Activated T-cell treated with anti-CD3 and anti-CD28 coated beads for 1 hour (primary cell): ENCODE results near the gene RAG1.
"Not testable (repeated sequence)": the region's sequence is repeated elsewhere in the genome, so short reads cannot be mapped to it uniquely, and the experiment has no call there.

Experiments
- DNase-seq: peaks from one replicate; pipeline ENCODE4 v3.0.0-alpha.2; 2020; ENCODE audit warnings: low read depth

Gene RAG1

DNA sequence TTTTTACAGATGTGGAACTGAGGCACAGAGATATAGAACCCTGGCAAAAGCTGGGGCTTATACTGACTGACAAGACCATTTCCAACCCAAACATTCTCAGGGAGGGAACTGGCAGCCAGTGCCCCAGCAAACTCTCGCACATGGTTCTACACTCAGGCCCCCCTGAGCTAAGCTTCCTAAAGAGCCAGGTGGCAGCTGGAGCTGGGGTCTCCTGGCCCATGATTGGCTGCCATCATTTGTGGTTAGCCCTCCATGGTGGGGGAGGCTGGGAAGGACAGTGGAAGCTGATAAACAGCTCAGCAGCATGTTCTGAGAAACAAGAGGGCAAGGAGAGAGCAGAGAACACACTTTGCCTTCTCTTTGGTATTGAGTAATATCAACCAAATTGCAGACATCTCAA lies at the start of gene RAG1:
Gene RAG1 (plus strand): TSS at position 314 of the 400 bp plus-strand sequence. CDS start 5,298 bp downstream, outside the sequence.
- DNase-seq, result no peak

DNA sequence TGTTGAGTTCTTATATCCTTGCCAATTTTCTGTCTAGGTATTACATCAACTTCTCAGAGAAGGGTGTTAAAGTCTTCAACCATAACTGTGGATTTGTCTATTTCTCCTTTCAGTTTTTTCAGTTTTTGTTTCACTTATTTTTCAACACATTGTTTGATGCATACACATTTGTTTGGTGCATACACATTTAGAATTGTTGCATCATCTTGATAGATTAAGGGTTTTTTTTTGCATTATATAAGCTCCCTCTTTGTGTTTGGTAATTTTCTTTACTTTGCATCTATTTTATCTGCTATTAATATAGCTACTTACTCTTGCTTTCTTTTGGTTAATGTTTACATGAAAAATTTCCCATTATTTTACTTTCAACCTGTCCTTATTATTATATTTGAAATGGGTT lies 37.0 kb upstream of the RAG1 start:
- DNase-seq, result no peak

DNA sequence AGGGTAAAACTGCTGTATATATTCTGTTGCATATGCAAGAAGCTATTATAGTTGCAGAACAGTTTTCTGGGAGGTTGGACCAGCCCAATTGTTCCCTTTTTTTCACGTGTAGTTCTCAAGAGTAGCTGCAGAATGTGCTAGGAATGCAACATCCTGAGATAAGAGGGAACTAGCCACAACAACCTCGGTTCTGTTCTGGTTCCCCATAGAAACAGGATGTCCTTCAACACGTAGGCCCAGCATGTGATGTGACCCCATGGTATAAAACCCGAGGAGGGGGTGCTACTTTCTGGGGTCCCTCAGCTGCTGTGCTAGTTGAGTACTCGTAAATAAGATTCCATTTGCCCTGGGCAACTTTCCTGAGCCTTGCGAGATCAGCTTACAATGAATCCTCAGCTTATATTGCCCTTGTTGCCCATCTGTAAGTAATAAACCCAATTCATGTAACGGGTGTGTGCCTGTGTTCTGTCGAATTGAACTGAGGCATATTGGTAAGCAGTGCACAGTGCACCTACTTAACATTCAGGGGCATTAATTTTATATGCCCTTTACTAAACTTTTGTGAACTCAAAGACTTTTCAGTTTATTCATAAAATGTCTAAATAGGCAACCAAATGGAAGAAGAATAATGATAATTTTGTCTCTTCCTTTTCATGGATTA lies 34.7 kb upstream of the RAG1 start:
- DNase-seq, result no peak

DNA sequence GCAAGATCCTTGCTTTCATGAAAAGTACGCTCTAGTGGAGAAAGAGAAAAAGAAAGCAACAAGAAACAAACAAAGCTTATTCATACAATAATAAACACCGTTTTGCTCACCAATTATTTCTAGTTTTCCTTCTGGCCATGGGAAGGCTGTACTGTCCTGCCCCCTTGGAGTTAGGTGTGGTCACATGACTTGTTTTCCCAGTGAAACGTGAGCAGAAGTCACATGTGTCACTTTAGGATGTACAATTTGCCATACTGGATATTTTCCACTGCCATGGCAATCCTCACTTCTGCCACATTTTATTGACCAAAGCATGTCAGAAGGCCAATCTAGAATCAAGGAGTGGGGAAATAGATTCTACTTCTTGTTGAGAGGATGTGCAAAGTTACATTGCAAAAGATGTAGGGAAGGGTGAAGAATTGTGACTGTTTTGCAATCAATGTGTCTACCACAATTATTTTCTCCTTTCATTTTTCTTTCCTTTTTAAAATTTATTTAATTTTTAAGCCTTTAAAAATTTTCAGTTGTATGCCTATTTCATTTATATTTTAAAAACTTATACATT lies 33.4 kb upstream of the RAG1 start:
- no peak for DNase-seq

DNA sequence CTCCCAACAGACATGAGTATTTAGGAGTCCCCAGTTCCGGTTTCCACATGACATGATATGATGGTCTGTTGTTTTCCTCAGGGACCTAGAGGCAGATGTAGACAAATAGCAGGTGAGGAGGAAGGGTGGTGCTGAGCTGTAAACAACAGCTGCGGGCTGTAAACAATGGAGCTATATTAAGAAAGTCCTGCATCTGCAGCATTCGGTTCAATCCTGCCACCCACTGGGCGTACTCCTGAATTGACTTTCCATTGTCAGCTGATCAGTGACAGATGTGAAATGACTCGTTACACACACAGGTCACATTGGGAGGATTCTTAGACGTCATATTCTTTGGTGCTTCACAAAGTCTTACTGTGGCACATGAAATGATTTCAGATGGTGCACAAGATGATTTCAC lies 26.8 kb upstream of the RAG1 start:
- DNase-seq, result no peak

DNA sequence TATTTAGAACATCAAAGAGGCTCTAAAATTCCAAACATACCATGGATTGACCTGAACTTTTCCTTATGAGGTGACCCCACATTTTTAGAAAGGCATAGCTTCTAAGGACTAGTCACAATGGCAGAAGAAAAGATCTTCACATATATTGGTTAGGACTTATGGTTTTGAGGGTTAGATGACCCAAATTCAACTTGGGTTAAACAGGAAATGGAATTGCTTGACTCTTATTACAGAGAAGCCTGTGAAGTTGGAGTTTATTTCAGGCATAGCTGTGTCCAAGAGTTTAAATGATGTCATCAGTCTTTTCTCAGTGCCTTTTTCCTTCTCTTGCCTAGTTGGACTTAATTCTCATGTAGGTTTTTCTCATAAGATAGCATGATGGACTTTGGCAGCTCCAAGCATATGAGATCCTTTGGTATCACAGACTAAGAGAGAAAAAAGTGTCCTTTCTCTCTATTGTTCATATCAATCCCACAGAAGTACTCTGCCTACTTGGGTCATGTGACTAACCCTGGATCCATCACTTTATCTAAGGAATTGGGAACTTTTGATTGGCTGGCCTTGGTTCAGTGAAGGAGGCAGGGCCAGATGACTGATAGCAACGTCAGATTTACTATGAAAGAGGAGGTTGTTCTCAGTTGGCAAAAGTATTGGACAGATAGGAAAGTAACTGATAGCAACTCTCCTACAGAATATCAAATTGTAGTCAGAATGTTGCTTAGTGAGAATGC lies 17.3 kb upstream of the RAG1 start:
- DNase-seq, result no peak

DNA sequence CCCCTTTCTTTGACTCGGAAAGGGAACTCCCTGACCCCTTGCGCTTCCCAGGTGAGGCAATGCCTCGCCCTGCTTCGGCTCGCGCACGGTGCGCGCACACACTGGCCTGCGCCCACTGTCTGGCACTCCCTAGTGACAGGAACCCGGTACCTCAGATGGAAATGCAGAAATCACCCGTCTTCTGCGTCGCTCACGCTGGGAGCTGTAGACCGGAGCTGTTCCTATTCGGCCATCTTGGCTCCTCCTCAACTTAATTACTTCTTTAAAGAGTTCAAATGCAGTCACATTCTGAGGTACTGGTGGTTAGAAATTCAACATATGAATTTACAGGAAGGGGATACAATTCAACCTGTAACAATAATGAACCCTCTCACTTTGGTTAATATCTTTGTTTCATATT lies 10.4 kb upstream of the RAG1 start:
- DNase-seq, result not testable (repeated sequence)

DNA sequence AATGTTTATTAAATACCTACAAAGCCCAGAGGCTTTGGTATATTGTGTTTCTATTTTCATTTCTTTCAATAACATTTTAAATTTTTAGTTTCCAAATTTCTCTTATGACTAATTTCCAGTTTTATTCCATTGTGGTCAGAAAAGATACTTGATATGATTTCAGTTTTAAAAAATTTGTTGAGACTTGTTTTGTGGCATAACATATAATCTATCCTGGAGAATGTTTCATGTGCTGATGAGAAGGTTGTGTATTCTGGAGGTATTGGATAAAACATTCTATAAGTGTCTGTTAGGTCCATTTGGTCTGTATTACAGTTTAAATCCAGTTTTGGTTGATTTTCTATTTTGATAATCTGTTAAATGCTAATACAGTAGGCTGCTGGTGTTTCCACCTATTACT lies 9.8 kb upstream of the RAG1 start:
- no peak for DNase-seq

DNA sequence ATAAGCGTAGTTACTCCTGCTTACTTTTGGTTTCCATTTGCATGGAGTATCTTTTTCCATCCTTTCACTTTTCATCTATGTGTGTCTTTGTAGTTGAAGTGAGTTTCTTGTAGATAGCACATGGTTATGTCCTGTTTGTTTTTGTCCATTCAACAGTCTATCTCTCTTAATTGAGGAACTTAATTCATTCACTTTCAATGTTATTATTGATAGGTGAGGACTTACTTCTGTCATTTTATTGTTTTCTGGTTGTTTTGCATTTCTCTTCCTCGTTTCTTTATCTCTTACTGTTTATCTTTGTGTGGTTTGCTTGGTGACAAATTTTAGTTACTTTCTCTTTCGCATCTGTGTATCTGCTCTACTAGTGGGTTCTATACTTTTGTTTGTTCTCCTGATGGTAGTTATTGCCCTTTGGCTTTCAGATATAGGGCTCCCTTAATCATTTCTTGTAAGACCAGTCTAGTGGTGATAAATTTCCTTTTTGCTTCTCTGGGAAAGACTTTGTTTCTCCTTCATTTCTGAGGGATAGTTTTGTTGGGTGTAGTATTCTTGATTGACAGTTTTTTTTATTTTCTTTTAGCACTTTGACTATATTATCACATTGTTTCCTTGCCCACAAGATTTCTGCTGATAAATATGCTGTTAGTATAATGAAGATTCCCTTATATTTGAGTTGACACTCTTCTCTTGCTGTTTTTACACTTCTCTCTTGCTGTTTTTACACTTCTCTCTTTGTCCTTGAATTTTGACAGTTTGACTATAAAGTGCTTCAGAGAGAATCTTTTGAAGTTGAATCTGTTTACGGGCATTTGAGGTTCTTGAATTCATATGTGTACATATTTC lies 9.0 kb upstream of the RAG1 start:
- DNase-seq, result no peak

DNA sequence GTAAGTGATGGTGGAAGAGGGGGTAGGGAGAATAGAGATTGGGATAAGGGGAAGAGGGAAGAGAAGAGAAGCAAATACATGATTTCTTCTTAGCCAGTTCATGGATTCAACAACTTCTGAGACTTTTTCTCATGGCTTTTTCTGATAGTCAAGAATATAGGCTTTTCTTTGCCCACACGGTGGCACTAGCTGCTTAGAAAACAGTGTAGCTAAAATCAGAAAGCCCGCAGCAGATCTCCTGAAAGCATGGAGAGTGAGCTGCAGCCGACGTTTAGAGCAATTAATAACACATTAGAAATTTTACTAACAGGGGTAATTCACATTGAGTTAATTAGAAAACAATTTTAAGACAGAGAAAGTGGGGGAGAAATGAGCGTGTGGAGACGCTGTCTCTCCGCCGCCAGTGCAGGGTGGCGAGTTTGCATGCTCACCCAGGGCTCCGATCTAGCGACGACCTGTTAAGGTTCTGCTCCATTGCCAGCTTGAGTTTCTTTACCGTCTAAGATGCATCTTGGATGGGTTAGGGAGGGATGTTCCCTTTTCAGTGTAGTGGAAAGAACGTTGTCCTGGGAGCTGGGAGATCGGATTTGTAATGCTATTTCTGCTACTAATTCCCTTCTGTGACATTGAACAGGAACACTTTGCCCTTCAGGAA lies 3.3 kb upstream of the RAG1 start:
- peak; percentile 17 for DNase-seq

DNA sequence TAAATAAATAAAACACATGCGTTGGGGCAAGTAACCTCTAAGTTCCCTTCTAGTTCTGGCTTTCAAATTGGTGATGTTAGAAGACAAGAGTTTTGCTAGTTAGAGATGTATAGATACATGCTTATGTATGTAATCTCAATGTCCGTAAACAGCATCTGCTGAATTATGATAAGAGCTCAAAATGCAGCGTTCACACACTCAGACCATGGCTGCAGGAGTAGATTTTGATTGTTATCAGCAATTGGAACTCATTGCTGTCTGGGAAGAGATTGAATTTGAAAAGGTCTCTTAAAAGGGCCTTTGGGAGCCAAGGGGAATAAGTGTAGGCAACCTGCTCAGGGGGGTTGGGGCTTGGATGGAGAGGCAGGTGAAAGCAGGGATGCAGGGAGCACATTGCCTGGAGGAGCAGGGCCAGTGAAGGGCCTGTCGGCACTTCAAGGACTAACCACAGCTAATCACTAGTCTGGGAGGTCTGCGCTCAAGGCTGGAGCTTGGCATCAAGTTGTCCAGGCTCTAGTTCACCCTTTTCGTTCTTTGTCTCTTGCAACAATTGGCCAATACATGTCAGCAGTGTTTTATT lies 2.7 kb upstream of the RAG1 start:
- no peak for DNase-seq

DNA sequence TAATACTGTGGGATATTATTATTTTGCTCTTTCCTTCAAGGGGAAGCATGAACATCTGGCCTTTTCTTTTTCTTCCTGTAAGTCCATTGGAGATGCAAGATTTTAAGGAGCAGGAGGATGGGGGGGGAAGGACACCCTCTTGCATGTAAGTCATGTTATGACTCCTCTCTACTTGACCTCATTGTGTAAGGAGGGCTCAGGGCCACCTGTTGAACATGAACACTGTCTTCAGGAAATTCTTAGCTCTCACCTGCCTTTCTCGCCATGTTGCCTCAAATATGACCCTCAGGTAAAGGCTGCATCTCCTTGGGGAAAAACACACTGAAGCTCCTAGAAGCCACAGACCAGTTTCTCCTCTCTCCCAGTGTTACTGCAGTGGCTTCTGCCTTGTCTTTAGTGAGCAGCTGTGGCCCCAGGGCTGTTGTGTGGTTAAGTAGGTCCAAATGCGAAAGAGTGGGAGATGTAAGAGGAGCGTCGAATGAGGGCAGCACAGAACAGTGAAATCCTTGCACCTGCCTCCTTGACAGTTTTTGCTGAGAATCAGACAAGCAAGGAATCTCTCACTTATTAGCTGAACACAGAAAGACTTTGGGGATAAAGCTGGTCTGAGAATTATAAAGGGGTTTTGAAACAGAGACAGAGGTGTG lies 1.3 kb upstream of the RAG1 start:
- DNase-seq, result no peak

DNA sequence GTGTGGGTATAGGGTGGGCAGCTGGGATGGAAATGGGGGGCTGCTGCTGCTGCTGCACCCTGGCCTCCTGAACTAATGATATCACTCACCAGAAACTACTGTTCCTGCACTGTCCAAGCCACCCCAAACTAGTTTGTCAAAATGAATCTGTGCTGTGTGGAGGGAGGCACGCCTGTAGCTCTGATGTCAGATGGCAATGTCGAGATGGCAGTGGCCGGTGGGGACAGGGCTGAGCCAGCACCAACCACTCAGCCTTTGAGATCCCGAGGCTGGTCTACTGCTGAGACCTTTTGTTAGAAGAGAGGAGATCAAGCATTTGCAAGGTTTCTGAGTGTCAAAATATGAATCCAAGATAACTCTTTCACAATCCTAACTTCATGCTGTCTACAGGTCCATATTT lies 1.3 kb downstream of the RAG1 start:
- no peak for DNase-seq

DNA sequence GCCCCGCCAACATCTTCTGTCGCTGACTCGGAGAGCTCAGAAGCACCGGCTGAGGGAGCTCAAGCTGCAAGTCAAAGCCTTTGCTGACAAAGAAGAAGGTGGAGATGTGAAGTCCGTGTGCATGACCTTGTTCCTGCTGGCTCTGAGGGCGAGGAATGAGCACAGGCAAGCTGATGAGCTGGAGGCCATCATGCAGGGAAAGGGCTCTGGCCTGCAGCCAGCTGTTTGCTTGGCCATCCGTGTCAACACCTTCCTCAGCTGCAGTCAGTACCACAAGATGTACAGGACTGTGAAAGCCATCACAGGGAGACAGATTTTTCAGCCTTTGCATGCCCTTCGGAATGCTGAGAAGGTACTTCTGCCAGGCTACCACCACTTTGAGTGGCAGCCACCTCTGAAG lies 6.7 kb downstream of the RAG1 start:
- DNase-seq, result no peak

DNA sequence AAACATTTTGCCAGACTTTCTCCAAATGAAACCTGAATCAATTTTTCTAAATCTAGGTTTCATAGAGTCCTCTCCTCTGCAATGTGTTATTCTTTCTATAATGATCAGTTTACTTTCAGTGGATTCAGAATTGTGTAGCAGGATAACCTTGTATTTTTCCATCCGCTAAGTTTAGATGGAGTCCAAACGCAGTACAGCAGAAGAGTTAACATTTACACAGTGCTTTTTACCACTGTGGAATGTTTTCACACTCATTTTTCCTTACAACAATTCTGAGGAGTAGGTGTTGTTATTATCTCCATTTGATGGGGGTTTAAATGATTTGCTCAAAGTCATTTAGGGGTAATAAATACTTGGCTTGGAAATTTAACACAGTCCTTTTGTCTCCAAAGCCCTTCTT lies 9.6 kb downstream of the RAG1 start:
- no peak for DNase-seq

DNA sequence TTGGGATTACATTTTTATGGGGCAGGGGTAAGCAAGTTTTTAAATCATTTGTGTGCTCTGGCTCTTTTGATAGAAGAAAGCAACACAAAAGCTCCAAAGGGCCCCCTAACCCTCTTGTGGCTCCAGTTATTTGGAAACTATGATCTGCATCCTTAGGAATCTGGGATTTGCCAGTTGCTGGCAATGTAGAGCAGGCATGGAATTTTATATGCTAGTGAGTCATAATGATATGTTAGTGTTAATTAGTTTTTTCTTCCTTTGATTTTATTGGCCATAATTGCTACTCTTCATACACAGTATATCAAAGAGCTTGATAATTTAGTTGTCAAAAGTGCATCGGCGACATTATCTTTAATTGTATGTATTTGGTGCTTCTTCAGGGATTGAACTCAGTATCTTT lies 10.1 kb downstream of the RAG1 start:
- no peak for DNase-seq

DNA sequence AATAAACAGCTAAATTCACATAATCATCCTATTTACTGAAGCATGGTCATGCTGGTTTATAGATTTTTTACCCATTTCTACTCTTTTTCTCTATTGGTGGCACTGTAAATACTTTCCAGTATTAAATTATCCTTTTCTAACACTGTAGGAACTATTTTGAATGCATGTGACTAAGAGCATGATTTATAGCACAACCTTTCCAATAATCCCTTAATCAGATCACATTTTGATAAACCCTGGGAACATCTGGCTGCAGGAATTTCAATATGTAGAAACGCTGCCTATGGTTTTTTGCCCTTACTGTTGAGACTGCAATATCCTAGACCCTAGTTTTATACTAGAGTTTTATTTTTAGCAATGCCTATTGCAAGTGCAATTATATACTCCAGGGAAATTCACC lies 10.7 kb downstream of the RAG1 start:
- no peak for DNase-seq

DNA sequence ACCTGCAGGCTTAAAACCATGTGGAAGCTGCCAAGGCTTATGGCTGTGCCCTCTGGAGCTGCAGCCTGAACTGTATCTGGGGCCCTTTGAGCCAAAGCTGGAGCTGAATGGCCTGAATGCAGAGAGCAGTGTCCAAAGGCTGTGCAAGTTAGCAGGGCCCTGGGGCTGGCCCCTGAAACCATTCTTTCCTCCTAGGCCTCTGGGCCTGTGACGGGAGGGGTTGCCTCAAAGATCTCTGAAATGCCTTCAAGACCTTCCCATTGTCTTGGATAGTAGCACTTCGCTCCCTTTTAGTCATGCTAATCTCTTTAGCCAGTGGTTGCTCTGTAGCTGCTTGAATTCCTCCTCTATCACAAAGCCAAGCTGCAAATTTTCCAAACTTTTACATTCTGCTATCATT lies 13.7 kb downstream of the RAG1 start:
- DNase-seq, result no peak

DNA sequence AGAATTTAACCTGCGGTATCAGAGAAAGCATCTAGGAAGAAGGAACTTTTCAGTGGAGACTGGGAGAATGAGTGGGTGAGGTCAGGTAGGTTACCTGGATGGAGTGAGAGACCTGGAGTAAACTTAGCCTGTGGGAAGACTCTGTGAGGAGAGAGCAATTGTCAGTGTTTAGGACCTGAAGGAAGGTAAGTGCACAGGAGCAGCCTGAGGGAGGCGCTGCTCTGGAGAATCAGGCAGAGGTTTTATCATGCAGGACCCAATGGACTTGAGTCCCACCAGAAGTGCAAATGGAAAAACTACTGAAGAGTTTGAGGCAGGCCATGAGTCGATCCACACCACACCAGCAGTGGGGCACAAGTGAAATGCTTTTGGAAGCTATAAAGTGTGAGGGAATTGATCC lies 15.9 kb downstream of the RAG1 start:
- DNase-seq, result no peak

DNA sequence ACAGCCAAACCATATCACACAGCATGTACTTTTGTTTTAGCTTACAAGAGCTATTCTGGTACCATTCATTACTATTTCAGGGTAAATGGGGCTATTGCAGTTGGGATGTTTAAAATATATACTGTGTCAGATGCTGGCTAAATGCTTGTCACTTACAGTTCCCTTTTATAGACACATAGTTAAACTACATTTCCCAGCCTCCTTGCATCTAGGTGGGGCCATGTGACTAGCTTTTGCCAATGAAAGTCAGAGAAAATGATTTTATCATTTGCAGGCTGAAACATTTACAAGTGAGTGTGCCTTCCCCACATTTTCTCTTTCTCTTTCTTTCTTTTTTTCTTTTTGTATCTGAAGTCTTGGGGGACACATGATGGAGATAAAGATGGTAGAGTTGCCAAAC lies 18.7 kb downstream of the RAG1 start:
- DNase-seq, result no peak

DNA sequence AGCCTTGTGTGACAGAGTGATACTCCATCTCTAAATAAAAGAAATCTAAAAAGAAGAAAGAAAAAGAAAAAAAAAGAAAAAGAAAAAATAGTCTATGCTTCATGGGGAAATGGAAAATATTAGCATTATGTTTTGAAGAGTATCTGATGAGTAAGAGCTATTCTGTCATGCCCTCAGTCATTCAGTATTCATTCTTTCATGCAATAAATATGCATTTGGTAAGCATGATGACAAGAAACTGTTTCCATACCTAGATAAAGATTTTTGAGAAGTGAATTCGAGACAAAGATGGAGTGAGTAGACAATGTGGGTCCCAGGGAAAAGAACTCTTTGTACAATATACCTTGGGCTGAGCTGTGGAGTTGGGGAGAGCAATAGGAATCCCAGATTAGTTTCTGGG lies 20.3 kb downstream of the RAG1 start:
- DNase-seq, result no peak
